Gastroesophageal sphincter (tissue), 4 donors: Measurements from ENCODE around the gene VMAC. TPM values are rescaled to one million over a fixed set of nuclear protein-coding genes. Genes with fewer than 3 reads are reported as not detected.

Experiments
- ATAC-seq: fragments of 150-250 bp; one replicate; pipeline ENCODE4 v1.9.1; 2016; ENCODE audit warnings: mild to moderate bottlenecking, moderate library complexity
- H3K27ac ChIP-seq, 4 donors: fragments of 200-600 bp; sonication (generic) in 3 of 4; 1 replicate in 3 of 4; 2 replicates in 1 of 4; pipeline ENCODE4 v1.5.1; 2016 to 2019
- H3K27me3 ChIP-seq: fragments of 200-600 bp; sonication (generic); one replicate; pipeline ENCODE4 v1.5.1; 2019
- H3K36me3 ChIP-seq, 2 donors: fragments of 200-600 bp; sonication (generic); one replicate each; pipeline ENCODE4 v1.5.1; 2019; ENCODE audit warnings: control low read depth in 1 of 2
- H3K4me1 ChIP-seq, 3 donors: fragments of 200-600 bp; sonication (generic); 1 replicate in 2 of 3; 2 replicates in 1 of 3; pipeline ENCODE4 v1.5.1; 2016 to 2019; ENCODE audit warnings: control low read depth in 2 of 3
- H3K4me3 ChIP-seq, 2 donors: fragments of 200-600 bp; sonication (generic); one replicate each; pipeline ENCODE4 v1.5.1; 2019; ENCODE audit warnings: mild to moderate bottlenecking in 1 of 2, moderate library complexity in 1 of 2
- H3K9me3 ChIP-seq, 3 donors: fragments of 200-600 bp; sonication (generic); one replicate each; pipeline ENCODE4 v1.5.1; 2017 to 2019; ENCODE audit warnings: control low read depth in 2 of 3
- EP300 ChIP-seq: sonication (generic); formaldehyde crosslinking; IDR thresholded peaks from one replicate; pipeline ENCODE4 v1.6.1; 2017; ENCODE audit warnings: antibody characterized with exemption, mild to moderate bottlenecking
- POLR2A ChIP-seq, 2 donors: fragments of 450-650 bp; IDR thresholded peaks; one replicate each; pipeline ENCODE4 v1.6.1; 2017; ENCODE audit warnings: antibody characterized with exemption in 2 of 2, mild to moderate bottlenecking in 2 of 2, moderate library complexity in 1 of 2
- POLR2AphosphoS5 ChIP-seq: sonication (generic); formaldehyde crosslinking; IDR thresholded peaks from one replicate; pipeline ENCODE4 v1.6.1; 2017; ENCODE audit warnings: antibody characterized with exemption
- WGBS, 2 donors: methylation state at CpG; one replicate each; pipeline ENCODE4 v1.1.5; 2018; ENCODE audit warnings: low coverage in 1 of 2; 5-methylcytosine and 5-hydroxymethylcytosine counted together
- total RNA-seq, 4 donors: library from RNA; depleted of rRNA; stranded (reverse); fragments of >200 nt; gene quantifications; one replicate each; pipeline ENCODE4 v1.1.0, GENCODE V29; 2016
- TF ChIP-seq, protein P1 (sequence below), 4 experiments: fragments of 200-600 bp in 2 of 4; fragments of 450-650 bp in 2 of 4; sonication (generic) in 1 of 4; IDR thresholded peaks; one replicate each; pipeline ENCODE4 v1.5.1; 2017 to 2019; ENCODE audit warnings: antibody characterized with exemption in 4 of 4, mild to moderate bottlenecking in 2 of 4, moderate library complexity in 2 of 4

The VMAC gene
- total RNA-seq, 4 donors from 2014 or later, result 5.0 to 9.3 (median 8.0) TPM

DNA sequence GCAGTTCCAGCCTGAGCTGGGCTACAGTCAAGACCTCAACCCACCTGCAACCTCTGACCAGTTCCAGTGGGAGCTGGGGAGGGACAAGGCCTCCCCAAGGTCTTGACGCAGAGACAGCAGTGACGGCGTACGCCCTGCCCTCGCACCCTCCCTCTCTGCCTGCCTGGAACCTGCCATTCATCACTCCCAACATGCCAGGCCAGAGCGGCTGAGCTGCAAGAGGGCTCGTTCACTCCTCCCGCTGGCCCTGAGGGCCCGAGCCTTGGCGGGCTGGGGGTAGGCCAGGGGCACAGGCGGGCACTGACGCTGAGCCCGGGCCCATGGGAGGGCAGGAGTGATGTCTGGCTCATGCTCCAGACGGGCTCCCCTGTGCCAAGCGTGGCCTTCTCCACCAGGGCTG is 9.3 kb upstream of the VMAC start:
- no peaks in the 10 kb centered on the region for H3K9me3 ChIP-seq
- TF ChIP-seq, protein P1, sequence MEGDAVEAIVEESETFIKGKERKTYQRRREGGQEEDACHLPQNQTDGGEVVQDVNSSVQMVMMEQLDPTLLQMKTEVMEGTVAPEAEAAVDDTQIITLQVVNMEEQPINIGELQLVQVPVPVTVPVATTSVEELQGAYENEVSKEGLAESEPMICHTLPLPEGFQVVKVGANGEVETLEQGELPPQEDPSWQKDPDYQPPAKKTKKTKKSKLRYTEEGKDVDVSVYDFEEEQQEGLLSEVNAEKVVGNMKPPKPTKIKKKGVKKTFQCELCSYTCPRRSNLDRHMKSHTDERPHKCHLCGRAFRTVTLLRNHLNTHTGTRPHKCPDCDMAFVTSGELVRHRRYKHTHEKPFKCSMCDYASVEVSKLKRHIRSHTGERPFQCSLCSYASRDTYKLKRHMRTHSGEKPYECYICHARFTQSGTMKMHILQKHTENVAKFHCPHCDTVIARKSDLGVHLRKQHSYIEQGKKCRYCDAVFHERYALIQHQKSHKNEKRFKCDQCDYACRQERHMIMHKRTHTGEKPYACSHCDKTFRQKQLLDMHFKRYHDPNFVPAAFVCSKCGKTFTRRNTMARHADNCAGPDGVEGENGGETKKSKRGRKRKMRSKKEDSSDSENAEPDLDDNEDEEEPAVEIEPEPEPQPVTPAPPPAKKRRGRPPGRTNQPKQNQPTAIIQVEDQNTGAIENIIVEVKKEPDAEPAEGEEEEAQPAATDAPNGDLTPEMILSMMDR (IDR thresholded peaks at IDR 0.05), result no peak
- no peak for TF ChIP-seq POLR2AphosphoS5
- H3K36me3 ChIP-seq, result peaks cover 0 to 47% of the 10 kb centered on the region in 2 donors
- peaks cover 0 to 50% (median 14%) of the 10 kb centered on the region in 3 donors for H3K4me1 ChIP-seq
- peaks cover 16% of the 10 kb centered on the region for H3K27me3 ChIP-seq
- no peak overlapping the region for H3K4me3 ChIP-seq
- no peak for ATAC-seq
- no CpG with 5 or more reads among the region's 15 CpGs for WGBS, 2 donors
- no peak overlapping the region for H3K27ac ChIP-seq

DNA sequence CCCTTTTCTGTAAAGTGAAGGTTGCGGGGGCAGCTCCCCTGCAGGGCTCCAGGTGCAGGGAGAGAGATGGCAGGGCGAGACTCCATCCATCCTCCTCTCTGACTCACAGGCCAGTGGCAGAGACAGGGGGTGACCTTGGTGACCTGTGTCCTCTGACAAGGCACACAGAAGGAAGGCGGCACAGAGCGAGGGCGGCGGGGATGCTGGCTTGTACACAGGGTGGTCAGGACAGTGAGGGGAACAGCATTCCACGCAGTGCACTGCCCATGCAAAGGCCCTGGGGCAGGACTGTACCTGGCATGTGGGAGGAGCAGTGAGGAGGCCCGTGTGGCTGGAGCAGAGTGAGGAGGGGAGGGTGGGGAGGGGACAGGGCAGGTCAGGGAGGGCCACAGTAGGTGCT is 8.8 kb upstream of the VMAC start:
- 60% methylated on average over 2 of the region's 8 CpGs; no CpG with 5 or more reads in 1 of the 2 donors for WGBS, 2 donors
- no peak for TF ChIP-seq POLR2AphosphoS5
- TF ChIP-seq, protein P1 (IDR thresholded peaks at IDR 0.05), result no peak
- TF ChIP-seq POLR2A (IDR thresholded peaks at IDR 0.05), result no peak
- TF ChIP-seq EP300, result no peak
- H3K27ac ChIP-seq, result no peak overlapping the region

DNA sequence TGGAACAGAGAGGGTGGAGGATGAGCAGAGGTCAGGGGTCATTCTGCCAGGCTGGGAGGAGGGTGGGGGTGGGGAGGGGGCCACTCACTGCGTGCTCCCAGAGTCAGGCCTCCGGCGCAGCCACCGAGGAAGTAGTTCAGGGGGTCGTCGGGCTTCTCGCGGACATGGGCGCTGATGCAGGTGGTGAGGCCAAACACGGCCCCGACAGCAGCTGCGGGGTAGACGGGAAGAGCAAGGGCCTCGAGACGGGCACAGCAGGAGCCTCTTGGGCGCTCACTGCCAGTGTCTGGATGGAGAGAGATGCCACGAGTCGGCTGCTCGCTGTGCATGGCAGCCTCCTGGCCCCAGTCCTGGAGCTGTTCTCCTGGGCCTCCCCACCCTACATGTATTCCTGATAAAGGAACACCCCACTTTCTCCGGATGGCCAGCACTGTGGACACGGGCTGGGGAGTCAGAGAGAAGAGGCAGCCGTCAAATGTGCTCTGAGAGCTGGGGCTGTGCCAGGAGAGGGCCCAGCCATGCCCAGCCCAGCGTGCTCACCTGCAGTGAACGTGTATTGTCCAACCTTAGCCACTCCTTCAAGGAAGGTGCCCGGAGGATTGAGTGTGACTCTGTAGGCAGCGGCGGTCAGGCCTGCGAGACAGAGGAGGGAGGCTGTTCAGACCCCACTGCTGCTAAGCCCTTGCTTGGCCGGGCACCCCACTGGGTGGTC is 8.2 kb upstream of the VMAC start:
- peak overlapping the region in 2 of 4 donors; percentile 17 to 48 for H3K27ac ChIP-seq

More for the DNA sequence above, 8.8 kb upstream of the VMAC start:
- Histone ChIP-seq H3K4me1 (peaks cover 0 to 48% (median 11%) of the 10 kb centered on the region in 3 donors), H3K4me3 (no peak overlapping the region), H3K9me3 (no peaks in the 10 kb centered on the region), H3K36me3 (peaks cover 0 to 51% of the 10 kb centered on the region in 2 donors), H3K27me3 (peaks cover 15% of the 10 kb centered on the region)
- ATAC-seq, result no peak

DNA sequence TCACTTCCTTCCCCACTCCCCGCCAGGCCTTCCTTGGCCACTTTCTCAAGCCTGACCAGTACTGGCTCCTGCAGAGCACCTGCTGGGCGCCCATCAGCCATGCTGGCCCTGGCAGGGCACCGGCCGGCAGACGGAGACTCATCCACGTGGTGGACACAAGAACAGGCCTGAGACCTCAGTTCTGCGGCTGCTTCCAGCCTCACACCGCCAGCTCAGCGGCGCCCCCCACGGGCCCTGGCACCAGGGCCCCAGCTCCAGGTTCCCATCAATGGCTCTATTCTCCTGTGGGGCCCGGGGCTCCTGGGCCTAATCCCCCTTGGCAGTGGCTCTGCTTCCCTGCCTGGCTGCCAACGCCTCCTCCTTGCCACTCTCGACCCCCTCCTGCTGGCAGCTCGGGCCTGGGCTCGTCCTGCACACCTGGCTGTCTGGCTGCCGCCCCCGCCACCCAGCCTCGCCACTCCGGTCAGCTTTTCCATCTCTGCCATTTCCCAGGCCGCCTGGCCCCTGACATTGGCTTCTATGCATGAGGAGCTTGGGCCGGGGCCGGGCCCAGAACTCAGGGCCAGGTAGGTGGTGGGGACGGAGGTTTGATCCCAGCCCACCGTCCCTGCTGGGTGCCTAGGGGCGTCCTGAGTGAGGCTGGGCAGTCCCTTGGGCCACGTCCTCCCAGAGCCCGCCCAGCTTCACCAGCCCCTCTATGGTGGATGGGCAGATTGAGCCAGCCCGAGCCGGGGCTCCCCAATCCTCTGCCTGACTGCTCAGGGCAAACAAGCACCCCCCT is 7.3 kb upstream of the VMAC start:
- Histone ChIP-seq H3K27ac (peak overlapping the region in 3 of 4 donors; percentile 17 to 48 (median 31)), H3K9me3 (no peaks in the 10 kb centered on the region), H3K4me1 (peaks cover 0 to 48% (median 7%) of the 10 kb centered on the region in 3 donors), H3K27me3 (no peaks in the 10 kb centered on the region), H3K4me3 (no peak overlapping the region), H3K36me3 (peaks cover 0 to 60% of the 10 kb centered on the region in 2 donors)
- 67% methylated on average over 1 of the region's 30 CpGs; no CpG with 5 or more reads in 1 of the 2 donors for WGBS, 2 donors
- no peak for ATAC-seq
- TF ChIP-seq, protein P1 (IDR thresholded peaks at IDR 0.05), result no peak
- TF ChIP-seq POLR2AphosphoS5 (no peak), POLR2A (IDR thresholded peaks at IDR 0.05) (no peak), EP300 (no peak)

More for the DNA sequence above, 8.2 kb upstream of the VMAC start:
- no peak for ATAC-seq
- no peak overlapping the region for H3K4me3 ChIP-seq
- TF ChIP-seq, protein P1 (IDR thresholded peaks at IDR 0.05), result no peak
- no peak for TF ChIP-seq EP300
- TF ChIP-seq POLR2A (IDR thresholded peaks at IDR 0.05), result no peak
- TF ChIP-seq POLR2AphosphoS5, result no peak
- H3K9me3 ChIP-seq, result no peaks in the 10 kb centered on the region
- peaks cover 0 to 55% of the 10 kb centered on the region in 2 donors for H3K36me3 ChIP-seq
- H3K4me1 ChIP-seq, result peaks cover 0 to 48% (median 9%) of the 10 kb centered on the region in 3 donors
- H3K27me3 ChIP-seq, result peaks cover 8% of the 10 kb centered on the region
- 96% methylated on average over 12 of the region's 29 CpGs; no CpG with 5 or more reads in 1 of the 2 donors for WGBS, 2 donors
